Colon (tissue), 2 donors: ENCODE data around the gene SPRN.
"Not testable (repeated sequence)": the region's sequence is repeated elsewhere in the genome, so short reads cannot be mapped to it uniquely, and the experiment has no call there.

Experiments
- FAIRE-seq: peaks from 2 replicates; lab custom pipeline; 2012; peaks lifted over from hg19 to GRCh38; lab: Jason Lieb, UNC
- donor health status: control.
- donor health status: control.

SPRN gene

GRCh38 chr10:133456041-133456951, 31.9 kb upstream of the SPRN start:
- no peak for FAIRE-seq

GRCh38 chr10:133455611-133456031, 31.2 kb upstream of the SPRN start:
- FAIRE-seq = no peak

- no peak for FAIRE-seq
These were observed 30.8 kb upstream of the SPRN start for GRCh38 chr10:133455196-133455595.

GRCh38 chr10:133454204-133454893, 29.9 kb upstream of the SPRN start:
- FAIRE-seq = no peak

GRCh38 chr10:133453516-133454203, 29.2 kb upstream of the SPRN start, which contains the start of gene SCART1:
SCART1 (plus strand) TSS chr10:133453945; CDS start chr10:133453998, 53 bp downstream.
- no peak for FAIRE-seq

GRCh38 chr10:133452453-133452852, 28.0 kb upstream of the SPRN start:
- FAIRE-seq = no peak

GRCh38 chr10:133451346-133451745, 26.9 kb upstream of the SPRN start:
- no peak for FAIRE-seq

GRCh38 chr10:133448120-133448519, 23.7 kb upstream of the SPRN start:
- no peak for FAIRE-seq

- no peak for FAIRE-seq
These were observed 22.6 kb upstream of the SPRN start for GRCh38 chr10:133446979-133447378.

GRCh38 chr10:133445751-133446708, 21.6 kb upstream of the SPRN start:
- FAIRE-seq = no peak

GRCh38 chr10:133445268-133445732, 20.9 kb upstream of the SPRN start:
- FAIRE-seq = no peak

- FAIRE-seq = no peak
These were observed 20.2 kb upstream of the SPRN start for GRCh38 chr10:133444342-133445267.

- FAIRE-seq = no peak
These were observed 18.8 kb upstream of the SPRN start for GRCh38 chr10:133442967-133443924.

- FAIRE-seq = no peak
These were observed 18.0 kb upstream of the SPRN start for GRCh38 chr10:133442191-133442966.

- FAIRE-seq = no peak
These were observed 17.4 kb upstream of the SPRN start for GRCh38 chr10:133441780-133442179.

- FAIRE-seq = not testable (repeated sequence)
These were observed 16.9 kb upstream of the SPRN start for GRCh38 chr10:133441356-133441755.

- no peak for FAIRE-seq
These were observed 16.3 kb upstream of the SPRN start for GRCh38 chr10:133440633-133441285.
